NCI-H1092 (cell line): ENCODE measurements around the gene OR10C1.

Source experiments
- DNase-seq: peaks from one replicate; lab custom pipeline; 2025; lab: John Stamatoyannopoulos, UW

OR10C1 gene

GRCh38 chr6:29478740-29479139, 39.6 kb downstream of the OR10C1 start:
- no peak for DNase-seq

- DNase-seq = no peak
Observed at GRCh38 chr6:29479560-29479959, 40.5 kb downstream of the OR10C1 start.

GRCh38 chr6:29483186-29483585, 44.1 kb downstream of the OR10C1 start:
- DNase-seq = no peak

GRCh38 chr6:29483735-29484134, 44.6 kb downstream of the OR10C1 start:
- no peak for DNase-seq

GRCh38 chr6:29486577-29486976, 47.5 kb downstream of the OR10C1 start:
- no peak for DNase-seq

GRCh38 chr6:29487131-29487530, 48.0 kb downstream of the OR10C1 start:
- DNase-seq = no peak

- no peak for DNase-seq
Observed at GRCh38 chr6:29487660-29488059, 48.6 kb downstream of the OR10C1 start, which contains the start of gene MAS1L. MAS1L (minus strand) TSS chr6:29487956; CDS start chr6:29487902, 54 bp downstream.

GRCh38 chr6:29488874-29489273, 49.8 kb downstream of the OR10C1 start:
- no peak for DNase-seq

- no peak for DNase-seq
Observed at GRCh38 chr6:29489286-29489685, 50.2 kb downstream of the OR10C1 start.

- no peak for DNase-seq
Observed at GRCh38 chr6:29490055-29490454, 50.9 kb downstream of the OR10C1 start.

- DNase-seq = no peak
Observed at GRCh38 chr6:29490552-29490951, 51.4 kb downstream of the OR10C1 start.
